Measurements from ENCODE around the gene RXRB.

DNA sequence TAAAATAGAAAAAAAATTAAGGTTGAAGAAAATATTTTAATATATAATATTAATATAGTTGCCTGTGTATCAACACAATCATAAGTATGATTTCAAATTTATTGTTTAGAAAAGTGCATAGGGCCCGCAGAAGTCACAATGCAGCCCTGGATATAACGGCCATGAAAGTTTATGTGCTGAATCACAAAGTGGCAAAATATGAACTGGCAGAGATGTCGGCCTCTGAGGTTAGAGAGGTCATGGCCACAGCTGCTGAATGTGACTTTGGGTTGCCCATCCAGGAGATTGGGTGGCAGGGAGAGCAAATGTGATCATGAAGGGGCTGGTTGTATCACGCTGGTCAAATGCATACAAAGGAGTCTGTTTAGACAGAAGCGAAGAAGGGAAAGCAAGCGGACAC lies 43.9 kb downstream of the RXRB start:
- TF ChIP-seq, protein P1, sequence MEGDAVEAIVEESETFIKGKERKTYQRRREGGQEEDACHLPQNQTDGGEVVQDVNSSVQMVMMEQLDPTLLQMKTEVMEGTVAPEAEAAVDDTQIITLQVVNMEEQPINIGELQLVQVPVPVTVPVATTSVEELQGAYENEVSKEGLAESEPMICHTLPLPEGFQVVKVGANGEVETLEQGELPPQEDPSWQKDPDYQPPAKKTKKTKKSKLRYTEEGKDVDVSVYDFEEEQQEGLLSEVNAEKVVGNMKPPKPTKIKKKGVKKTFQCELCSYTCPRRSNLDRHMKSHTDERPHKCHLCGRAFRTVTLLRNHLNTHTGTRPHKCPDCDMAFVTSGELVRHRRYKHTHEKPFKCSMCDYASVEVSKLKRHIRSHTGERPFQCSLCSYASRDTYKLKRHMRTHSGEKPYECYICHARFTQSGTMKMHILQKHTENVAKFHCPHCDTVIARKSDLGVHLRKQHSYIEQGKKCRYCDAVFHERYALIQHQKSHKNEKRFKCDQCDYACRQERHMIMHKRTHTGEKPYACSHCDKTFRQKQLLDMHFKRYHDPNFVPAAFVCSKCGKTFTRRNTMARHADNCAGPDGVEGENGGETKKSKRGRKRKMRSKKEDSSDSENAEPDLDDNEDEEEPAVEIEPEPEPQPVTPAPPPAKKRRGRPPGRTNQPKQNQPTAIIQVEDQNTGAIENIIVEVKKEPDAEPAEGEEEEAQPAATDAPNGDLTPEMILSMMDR (IDR thresholded peaks at IDR 0.05) = no peak
- no peak for TF ChIP-seq POLR2A (IDR thresholded peaks at IDR 0.05)

Measured in lower leg skin (tissue), 3 donors.